Measurements from ENCODE around the gene CDYL.
A peak's percentile ranks its signal among the peaks of the same experiment; 100 is the strongest.

The CDYL gene

GRCh38 chr6:4774715-4775493, 1.3 kb upstream of the CDYL start:
- DNase-seq, result peak; percentile 52

- peak; percentile 27 for DNase-seq
Observed at GRCh38 chr6:4775494-4776130, 592 bp upstream of the CDYL start.

DNA sequence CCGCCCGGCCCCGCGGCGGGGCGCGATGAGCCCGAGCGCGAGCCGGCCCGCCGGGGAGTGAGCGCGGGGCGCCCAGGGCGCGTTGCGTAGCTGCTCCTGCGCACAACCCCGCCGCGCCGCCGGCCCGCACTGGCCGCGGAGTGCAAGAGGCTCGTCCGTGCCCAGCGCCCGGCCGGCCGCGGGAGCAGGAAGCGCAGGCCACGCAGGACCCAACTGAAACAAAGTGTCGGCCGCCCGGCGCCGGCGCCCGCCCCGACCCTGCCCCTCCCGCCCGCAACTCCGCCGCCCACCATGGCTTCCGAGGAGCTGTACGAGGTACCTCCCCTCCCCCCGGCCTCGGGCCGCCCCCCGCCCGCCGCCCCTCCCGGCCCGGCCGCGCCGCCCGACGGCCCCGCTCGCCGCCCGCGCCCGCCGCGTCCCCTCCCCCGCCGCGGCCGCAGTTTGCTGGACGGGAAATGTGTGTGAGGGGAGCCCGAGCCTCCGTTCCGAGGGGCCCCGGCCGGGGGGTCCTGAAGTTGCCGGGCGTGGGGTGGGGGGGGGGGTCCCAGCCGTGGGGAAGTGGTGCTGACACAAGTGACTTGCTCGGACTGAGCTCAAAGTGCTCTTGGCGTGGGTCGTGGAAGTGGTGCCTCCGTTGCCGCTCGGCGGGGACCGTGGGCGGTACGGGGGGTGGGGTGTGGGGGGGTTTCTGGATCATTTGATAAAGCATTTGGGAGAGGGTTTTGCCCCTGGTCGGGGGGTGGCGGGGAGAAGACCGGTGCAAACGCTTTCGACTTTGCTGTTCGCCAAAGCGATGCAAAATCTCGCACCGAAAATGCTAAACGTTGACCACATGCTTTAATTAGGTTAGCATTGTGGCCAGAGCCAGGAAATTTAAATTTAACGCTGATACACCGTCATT, 539 bp downstream of the CDYL start:
- DNase-seq, result no peak

- no peak for DNase-seq
Observed at GRCh38 chr6:4777394-4777935, 1.3 kb downstream of the CDYL start.

- DNase-seq, result no peak
Observed at GRCh38 chr6:4778086-4778485, 1.9 kb downstream of the CDYL start.

DNA sequence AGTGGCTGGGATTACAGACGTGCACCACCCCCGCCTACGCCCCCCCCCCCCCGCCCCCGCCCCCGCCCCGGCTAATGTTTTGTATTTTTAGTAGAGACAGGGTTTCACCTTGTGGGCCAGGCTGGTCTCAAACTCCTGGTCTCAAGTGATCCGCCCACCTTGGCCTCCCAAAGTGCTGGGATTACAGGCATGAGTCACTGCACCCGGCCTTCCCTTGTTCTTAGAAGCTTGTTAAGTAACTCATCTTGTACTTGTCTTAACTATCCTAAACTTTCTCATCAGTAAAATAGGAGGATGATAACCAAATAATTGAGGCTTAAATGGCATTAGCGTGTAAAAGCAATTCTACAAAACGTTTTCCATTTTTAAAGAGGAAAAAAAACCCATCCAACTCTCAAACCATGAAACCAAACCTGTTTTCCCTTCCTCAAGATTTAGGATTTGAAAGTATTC, 4.2 kb downstream of the CDYL start:
- no peak for DNase-seq

GRCh38 chr6:4781426-4781825, 5.2 kb downstream of the CDYL start:
- no peak for DNase-seq

DNA sequence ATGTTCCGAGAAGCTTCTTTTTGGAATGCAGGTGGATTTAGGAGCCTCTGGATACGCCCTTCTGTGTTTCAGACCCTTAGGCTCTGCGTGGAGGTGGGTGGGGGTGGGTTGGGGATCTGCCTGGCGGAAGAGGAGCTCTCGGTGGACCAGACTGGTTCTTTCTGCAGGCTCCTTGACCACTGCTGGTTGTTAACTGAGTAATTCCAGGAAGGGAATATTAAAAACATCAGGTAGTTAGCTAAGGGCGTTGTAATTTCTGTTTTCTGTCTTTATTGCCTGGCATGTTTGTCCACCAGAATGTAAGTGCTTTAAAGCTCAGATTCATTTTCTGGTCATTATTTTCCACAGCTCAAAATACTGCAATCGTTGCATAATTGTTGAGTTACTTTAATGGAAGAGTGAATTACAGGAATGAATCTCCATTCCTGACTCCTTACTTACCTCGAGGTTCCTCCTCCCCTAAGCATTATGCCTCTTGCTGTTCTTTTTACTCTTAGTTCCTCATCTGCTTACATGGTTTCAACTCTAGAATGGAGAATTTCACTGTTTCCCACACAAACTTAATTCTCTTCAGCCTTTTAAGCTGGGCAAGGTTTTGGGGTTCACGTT, 5.9 kb downstream of the CDYL start:
- no peak for DNase-seq

DNA sequence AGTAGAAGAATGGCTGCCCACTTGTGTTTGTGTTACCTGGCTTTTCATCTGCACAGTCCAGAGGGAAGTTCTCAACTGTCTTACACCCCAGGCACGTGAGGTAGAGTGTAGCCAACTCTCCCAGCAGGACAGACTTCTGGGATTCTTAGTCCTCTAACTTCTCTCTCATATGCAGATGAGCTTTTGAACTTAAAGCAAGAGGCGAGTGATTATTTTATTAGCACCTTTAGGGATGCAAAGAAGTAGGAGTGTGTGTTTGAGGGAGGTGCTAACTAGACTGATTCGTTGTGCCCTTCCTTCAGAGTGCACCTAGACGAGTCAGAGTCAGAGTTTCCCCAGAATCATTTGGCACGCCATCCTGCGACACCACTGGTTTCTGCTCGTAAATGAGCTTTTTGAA, 10.8 kb downstream of the CDYL start:
- no peak for DNase-seq

DNA sequence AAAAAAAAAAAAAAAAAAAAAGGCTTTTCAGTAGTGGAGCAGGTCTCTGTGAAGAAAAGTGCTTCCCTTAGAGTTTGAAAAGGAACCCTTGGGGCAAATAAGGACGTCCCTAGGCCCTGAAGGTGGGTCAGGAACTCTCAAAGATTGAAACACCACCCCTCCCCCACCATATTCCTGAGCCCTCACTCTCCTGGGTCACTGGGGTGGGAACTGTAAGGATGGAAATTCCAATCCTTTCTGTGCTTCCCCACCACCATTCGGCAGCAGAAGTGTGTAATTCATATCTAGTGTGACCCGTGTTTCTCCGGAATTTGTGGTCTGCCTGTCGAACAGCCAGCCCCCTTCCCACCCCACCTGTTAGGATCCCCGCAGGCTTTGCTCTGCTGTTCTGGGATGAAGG, 12.3 kb downstream of the CDYL start:
- no peak for DNase-seq

DNA sequence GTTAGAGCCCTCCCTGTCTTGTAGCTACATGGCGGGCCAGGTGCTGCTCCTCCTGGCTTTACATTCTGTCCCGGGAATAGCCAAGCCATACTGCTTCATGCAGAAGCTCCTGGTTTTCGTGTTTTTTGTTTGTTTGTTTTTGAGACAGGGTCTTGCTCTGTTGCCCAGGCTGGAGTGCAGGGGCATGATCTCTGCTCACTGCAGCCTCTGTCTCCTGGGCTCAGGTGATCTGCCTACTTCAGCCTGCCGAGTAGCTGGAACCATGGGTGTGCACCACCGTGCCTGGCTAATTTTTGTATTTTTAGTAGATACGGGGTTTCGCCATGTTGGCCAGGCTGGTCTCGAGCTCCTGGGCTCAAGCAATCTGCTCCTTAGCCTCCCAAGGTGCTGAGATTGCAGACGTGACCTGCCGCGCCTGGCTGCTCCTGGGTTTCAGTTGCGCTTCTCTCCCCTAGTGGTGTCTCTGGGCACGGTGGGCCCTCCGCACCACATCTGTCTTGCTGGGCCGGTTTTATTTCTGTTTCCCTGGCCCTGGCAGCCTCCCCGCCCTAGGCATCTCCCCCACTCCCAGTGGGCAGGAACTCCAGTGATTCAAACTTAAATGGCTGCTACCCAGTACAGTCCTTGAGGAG, 12.9 kb downstream of the CDYL start:
- DNase-seq, result no peak

DNA sequence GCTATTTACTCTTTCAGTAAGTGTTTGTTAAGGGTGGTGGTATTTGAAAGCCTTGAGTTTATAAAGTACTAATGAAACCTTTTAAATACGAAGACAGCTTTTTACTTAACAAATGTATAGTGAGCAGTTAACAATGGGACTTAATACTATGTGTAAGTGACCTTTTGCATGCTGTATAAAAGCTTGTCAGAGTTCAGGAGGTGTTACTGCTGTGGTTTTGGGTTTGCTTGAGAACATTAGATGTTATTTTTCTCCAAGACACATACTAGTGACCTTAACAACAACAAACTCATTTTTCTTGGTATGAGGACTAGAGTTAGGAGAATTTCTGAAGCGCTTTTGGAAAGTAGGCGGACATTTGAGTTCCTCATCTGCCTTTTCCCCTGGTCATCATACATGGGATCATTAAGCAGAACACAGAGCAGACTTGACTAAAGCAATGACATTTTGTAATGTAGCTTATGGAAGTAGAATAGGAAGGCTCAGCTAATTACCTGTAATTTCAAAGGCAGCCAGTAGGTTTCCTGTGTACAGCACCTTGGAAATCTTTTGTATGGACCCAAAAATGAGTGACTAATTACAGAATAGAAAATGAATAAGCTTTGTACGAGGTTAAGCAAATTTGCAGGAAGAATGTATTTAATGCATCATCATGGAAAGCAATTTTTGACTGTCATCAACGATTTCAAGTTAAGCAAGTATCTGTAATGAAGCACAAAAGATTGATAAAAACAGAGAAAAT, 14.1 kb downstream of the CDYL start:
- DNase-seq, result no peak

- no peak for DNase-seq
Observed at GRCh38 chr6:4794140-4794707, 18.0 kb downstream of the CDYL start.

DNA sequence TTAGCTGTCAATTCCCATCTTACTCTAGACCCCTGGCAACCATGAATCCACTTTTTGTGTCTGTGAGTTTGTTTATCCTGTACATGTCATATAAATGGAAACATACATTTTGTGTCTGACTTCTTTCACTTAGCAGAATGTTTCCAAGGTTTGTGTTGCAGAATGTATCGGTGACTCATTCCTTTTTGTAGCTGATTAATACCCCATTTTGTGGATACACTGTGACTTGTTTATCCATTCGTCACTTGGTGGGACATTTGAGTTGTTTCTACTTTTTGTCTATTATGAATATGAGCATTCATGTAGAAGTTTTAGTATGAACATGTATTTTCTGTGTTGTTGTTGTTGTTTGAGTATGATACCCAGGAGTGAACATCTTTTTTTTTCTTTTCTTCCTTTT, 21.4 kb downstream of the CDYL start:
- no peak for DNase-seq

GRCh38 chr6:4799912-4800311, 23.7 kb downstream of the CDYL start:
- DNase-seq, result no peak

- no peak for DNase-seq
Observed at GRCh38 chr6:4800662-4801061, 24.5 kb downstream of the CDYL start.

DNA sequence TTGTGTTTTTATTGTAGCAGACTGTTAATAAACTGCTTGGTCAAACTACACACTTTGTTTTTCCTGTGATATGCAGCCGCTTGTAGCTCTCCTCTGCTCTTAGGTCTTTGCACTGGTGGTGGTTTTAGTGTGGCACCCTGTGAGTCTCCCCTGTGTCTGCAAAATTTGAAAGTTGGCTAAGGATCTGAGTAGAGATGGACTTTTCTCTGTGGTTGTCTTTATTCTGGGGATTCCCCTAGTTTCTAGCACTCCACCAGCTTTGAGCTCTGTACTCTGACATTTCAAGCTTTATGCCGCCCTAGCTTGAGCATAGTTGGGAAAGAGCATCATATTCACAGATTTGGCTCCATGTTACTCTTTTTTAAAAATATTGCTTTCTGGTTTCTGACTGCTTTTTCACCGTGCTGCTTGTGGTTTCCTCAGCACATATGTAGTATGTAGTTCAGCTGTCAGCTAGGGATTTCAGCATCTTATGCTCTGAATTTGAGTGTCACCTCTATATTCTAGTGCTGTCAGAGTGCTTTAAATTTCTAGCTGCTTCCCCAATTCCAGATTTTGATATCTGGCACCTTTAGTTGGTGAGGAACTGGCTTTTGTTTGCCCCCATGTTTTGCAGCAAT, 25.4 kb downstream of the CDYL start:
- no peak for DNase-seq

DNA sequence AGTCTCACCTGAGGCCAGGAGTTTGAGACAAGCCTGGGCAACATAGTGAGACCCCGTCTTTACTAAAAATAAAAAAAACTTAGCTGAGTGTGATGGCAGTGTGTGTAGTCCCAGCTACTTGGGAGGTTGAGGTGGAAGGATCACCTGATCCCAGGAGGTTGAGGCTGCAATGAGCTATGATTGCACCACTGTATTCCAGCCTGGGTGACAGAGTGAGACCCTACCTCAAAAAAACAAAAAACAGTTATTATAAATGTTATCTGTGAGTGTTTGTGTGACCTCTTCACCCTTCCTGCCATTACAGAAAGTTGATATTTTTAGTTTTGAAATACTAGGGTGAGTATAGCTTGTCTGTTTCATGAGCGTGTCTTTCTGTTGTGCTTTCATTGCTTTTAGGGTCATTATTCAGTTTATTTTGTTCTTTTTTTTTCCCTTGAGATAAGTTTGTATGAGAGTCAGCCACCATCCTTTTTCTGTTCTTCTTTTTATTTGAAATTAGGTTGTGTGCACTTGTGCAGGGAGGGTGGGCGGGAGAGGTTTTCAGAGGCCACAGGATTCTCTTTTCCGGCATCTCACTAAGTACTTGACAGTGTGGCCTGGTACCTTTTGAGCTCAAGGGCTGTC, 26.2 kb downstream of the CDYL start:
- DNase-seq, result no peak

DNA sequence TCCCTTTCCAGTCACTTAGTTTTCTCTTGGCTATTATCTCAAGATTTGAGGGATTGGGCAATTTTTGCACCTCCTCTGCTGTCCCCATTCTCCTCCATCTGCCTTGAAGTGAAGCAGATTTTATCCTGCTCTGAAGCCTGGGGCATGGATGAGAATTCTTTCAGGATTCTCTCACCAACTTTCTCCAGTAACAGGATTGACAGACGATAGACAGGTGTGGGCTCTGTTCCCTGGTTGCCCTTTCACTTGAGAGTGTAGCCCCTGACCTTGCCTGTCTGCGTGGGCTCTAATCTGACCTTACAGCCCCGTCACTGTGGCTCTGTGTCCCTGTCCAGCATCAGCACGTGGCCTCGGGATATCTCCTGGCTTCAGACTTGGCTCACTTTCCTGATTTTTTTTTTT, 27.1 kb downstream of the CDYL start:
- no peak for DNase-seq

- no peak for DNase-seq
Observed at GRCh38 chr6:4804095-4804494, 27.9 kb downstream of the CDYL start.

All from NCI-H748 treated with DMSO at 0.1 percent for 48 hours (cell line).